Astrocyte (in vitro differentiated cells and primary cell): ENCODE results near the gene SNX27.

Experiments
- EZH2 ChIP-seq: IDR thresholded peaks from 2 replicates; pipeline ENCODE4 v1.6.1; 2012; ENCODE audit warnings: mild to moderate bottlenecking, low read length, inconsistent platforms; ENCODE audit not compliant: insufficient read depth
- TF ChIP-seq, protein P1 (sequence below): IDR thresholded peaks from 2 replicates; pipeline ENCODE4 v1.5.1; 2011; ENCODE audit warnings: low read depth, mild to moderate bottlenecking, inconsistent platforms, low read length, moderate library complexity; ENCODE audit not compliant: insufficient read depth

DNA sequence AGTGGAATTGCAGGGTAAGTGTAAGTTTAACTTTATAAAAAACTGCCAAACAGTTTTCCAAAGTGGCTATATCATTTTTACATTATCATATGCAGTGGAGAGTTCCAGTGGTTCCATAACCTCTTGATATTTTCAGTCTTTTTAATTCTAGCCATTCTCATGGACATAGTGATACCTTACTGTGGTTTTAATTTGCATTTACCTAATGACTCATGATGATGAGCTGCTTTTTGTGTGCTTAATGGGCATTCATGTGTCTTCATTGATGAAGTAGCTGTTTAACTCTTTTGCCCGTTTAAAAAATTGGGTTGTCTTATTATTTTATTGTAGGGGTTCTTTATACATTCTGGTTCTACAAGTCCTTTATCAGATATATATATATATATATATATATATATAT lies 29.4 kb downstream of the SNX27 start:
- no peak for TF ChIP-seq EZH2
- TF ChIP-seq, protein P1, sequence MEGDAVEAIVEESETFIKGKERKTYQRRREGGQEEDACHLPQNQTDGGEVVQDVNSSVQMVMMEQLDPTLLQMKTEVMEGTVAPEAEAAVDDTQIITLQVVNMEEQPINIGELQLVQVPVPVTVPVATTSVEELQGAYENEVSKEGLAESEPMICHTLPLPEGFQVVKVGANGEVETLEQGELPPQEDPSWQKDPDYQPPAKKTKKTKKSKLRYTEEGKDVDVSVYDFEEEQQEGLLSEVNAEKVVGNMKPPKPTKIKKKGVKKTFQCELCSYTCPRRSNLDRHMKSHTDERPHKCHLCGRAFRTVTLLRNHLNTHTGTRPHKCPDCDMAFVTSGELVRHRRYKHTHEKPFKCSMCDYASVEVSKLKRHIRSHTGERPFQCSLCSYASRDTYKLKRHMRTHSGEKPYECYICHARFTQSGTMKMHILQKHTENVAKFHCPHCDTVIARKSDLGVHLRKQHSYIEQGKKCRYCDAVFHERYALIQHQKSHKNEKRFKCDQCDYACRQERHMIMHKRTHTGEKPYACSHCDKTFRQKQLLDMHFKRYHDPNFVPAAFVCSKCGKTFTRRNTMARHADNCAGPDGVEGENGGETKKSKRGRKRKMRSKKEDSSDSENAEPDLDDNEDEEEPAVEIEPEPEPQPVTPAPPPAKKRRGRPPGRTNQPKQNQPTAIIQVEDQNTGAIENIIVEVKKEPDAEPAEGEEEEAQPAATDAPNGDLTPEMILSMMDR = no peak
